GM11168 (cell line): ENCODE results near the gene TBC1D24.

Experiments
- in situ Hi-C: fragments of 300-500 bp; cut with MboI; formaldehyde crosslinking; loops from one replicate; pipeline ENCODE4 v1.12.0; 2022; ENCODE audit warnings: low sequenced_read_pairs; ENCODE audit not compliant: unreplicated experiment

The TBC1D24 gene

DNA sequence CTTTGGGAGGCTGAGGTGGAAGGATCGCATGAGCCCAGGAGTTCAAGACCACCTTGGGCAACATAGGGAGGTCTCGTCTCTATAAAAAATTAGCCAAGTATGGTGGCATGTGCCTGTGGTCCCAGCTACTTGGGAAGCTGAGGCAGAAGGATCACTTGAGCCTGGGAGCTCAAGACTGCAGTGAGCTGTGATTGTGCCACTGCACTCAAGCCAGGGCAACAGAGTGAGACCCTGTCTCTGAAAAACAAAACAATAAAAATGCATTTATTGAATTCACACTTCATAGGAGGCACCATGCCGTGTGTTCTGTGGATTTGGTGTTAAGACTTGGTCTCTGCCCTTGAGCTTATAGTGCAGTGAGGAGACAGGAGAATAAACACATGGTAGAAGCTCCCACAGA is 2.4 kb downstream of the TBC1D24 start:
- in situ Hi-C loops = loop anchor here (25.0 kb wide), 2 partner anchors 140 to 465 kb away; partner anchors contain the start of genes ABCA3, NPW and ZNF598

DNA sequence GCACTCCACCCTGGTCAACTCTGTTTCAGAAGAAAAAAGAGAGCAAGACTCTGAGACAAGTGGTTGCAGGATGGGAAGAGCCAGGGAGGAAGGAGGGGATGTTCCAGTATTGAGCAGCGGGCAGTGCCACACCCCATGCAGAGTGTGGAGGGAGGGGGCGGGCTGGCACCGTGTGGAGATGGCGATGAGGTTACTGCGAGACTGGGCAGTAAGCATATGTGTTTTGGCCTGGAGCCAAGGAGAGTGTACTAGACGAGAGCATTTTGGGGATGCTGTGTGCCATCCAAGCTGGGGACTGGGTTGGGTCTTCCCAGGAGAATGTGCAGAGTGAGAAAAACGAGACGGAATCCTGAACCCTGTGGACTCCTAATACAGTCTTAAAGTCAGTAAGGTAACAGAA is 3.4 kb downstream of the TBC1D24 start:
- in situ Hi-C loops = loop anchor here (25.0 kb wide), 2 partner anchors 141 to 466 kb away; partner anchors contain the start of genes ABCA3, NPW and ZNF598

DNA sequence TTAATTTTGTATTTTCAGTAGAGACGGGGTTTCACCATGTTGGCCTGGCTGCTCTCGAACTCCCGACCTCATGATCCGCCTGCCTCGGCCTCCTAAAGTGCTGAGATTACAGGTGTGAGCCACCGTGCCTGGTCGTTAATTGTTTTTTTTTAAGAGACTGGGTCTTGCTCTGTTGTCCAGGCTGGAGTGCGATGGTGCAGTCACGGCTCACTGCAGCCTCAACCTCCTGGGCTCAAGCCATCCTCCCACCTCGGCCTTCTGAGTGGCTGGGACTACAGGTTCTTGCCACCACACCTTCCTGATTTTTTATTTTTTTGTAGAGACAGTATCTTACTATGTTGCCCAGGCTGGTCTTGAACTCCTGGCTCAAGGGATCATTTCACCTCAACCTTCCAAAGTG is 5.1 kb downstream of the TBC1D24 start:
- in situ Hi-C loops = loop anchor here (10.0 to 25.0 kb wide), 3 partner anchors 45 to 468 kb away; partner anchors contain the start of genes ABCA3, NPW and ZNF598

DNA sequence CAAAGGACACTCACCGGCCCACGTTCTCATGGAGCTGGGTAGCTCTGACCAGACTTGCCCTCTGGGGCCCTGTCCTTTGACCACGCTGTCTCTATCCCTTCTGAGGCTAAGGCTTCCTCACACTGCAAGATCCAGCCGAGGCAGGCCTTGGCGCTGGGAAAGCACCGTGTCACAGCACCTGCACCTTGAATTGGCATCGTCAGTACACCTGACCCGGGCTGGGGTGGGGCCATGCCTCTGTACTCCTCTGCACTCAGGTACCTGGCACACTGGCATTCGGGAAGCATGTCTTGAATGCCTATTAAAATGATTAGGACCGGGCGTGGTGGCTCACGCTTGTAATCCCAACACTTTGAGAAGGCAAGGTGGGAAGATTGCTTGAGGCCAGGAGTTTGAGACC is 6.0 kb downstream of the TBC1D24 start:
- in situ Hi-C loops = loop anchor here (10.0 to 25.0 kb wide), 3 partner anchors 46 to 469 kb away; partner anchors contain the start of genes ABCA3, NPW and ZNF598

- in situ Hi-C loops = loop anchor here (10.0 to 25.0 kb wide), 3 partner anchors 47 to 469 kb away; partner anchors contain the start of genes ABCA3, NPW and ZNF598
Observed at GRCh38 chr16:2481676-2482075, 6.7 kb downstream of the TBC1D24 start.

DNA sequence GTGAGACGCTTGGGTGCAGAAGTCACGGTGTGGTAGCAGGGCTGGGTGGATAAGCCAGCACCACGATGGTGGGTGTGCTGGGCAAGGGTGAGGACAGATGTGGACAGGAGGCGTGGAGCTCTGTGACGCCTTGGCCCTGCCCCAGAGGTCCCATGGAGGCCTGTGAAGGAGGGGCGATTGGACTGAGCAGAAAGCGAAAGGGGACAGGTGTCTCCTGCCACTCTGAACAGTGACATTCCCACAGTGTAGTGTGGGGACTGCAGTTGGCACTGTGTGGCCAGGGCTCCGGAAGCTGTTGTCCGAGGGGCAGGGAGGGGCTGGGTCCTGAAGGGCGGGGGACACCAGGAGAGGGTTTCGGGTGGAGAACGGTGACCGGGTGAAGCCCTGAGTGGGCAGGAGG is 7.3 kb downstream of the TBC1D24 start:
- in situ Hi-C loops = loop anchor here (10.0 to 25.0 kb wide), 3 partner anchors 47 to 470 kb away; partner anchors contain the start of genes ABCA3, NPW and ZNF598

GRCh38 chr16:2482708-2483534 is 8.0 kb downstream of the TBC1D24 start:
- in situ Hi-C loops = loop anchor here (10.0 to 25.0 kb wide), 3 partner anchors 48 to 471 kb away; partner anchors contain the start of genes ABCA3, NPW and ZNF598

GRCh38 chr16:2483939-2484897 is 9.3 kb downstream of the TBC1D24 start:
- in situ Hi-C loops = loop anchor here (10.0 to 25.0 kb wide), 3 partner anchors 49 to 472 kb away; partner anchors contain the start of genes ABCA3, NPW and ZNF598

GRCh38 chr16:2484898-2485508 is 10.1 kb downstream of the TBC1D24 start:
- in situ Hi-C loops = loop anchor here (10.0 to 25.0 kb wide), 3 partner anchors 50 to 473 kb away; partner anchors contain the start of genes ABCA3, NPW and ZNF598

- in situ Hi-C loops = loop anchor here (10.0 to 25.0 kb wide), 3 partner anchors 51 to 474 kb away; partner anchors contain the start of genes ABCA3, NPW and ZNF598
Observed at GRCh38 chr16:2485811-2486507, 11.0 kb downstream of the TBC1D24 start.

GRCh38 chr16:2486645-2487516 is 12.0 kb downstream of the TBC1D24 start:
- in situ Hi-C loops = loop anchor here (10.0 to 25.0 kb wide), 3 partner anchors 52 to 475 kb away; partner anchors contain the start of genes ABCA3, NPW and ZNF598

DNA sequence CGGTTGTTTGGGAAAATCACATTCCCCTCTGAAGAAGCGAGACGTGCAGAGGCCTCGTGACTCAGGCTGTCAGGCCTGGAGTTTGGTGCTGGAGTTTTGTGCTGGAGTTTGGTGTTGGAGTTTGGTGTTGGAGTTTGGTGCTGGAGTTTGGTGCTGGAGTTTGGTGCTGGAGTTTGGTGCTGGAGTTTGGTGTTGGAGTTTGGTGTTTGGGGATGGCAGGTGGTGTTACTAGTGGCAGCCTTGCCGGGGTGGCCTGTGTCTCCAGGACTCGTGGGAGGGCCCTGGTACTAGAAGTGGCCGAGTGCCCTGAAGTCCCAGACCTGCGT is 12.6 kb downstream of the TBC1D24 start:
- in situ Hi-C loops = loop anchor here (10.0 to 25.0 kb wide), 3 partner anchors 53 to 475 kb away; partner anchors contain the start of genes ABCA3, NPW and ZNF598

- in situ Hi-C loops = loop anchor here (10.0 to 25.0 kb wide), 3 partner anchors 53 to 476 kb away; partner anchors contain the start of genes ABCA3, NPW and ZNF598
Observed at GRCh38 chr16:2487903-2488531, 13.1 kb downstream of the TBC1D24 start.

DNA sequence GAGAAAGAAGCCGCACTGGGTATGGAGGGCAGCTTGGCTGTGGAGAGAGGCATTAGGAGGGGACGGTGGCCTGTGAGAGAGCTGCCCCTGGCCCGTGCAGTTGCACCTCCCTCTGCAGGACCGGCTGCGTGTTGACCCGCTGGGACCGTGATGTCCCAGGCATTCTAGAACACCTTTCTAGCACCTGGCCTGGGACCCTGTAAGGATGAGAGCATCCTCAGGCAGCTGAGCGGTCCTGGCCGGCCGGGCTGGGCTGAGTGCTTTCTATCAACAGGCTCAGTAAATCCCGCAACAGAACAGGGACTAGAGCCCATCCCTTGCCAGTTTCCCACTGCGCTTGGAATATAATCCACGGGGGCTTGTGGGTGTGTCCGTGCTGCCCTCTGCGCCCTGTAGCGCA is 14.7 kb downstream of the TBC1D24 start:
- in situ Hi-C loops = loop anchor here (10.0 to 25.0 kb wide), 3 partner anchors 55 to 477 kb away; partner anchors contain the start of genes ABCA3, NPW and ZNF598

DNA sequence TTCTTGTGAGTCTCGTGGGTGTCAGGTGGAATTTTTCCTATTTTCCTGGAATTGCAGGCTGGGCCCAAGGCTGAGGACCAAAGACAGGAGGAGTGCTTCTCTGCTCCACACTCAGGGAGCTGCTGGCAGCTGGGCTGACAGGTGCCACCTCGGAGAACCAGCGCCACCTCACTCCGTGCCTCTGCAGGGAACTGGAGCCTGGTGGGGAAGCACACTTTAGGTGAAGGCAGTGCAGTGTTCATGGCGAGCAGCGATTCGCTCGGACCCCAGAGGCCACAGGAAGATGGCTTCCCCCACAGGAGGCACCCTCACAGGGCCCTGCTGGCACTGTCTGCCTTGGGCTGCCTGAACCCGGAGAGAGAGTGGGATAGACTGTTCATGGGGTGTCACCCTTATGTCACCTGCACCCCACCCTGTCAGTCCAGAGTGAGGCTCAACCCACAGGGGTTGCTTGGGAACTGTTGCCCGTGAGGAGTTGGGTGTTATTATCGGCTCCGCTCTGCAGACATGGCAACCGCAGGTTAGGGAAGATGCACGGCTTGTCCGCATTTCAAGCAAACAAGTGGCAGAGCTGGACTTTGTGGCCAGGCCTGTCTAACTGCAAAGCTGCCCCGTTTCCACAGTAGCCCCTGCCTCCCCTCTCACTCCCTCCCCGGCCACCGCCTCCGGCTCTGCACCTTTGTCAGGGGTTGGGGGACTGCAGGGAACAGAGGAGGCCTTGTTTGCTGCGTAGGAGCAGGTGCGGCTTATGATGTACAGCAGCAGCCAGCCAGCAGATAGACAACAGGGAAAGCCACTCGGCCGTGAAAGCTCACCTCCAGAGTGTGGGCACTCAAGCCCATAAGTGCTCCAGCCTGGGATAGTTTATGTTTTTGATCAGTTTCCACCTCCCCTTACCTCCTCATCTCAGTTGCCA is 15.5 kb downstream of the TBC1D24 start:
- in situ Hi-C loops = loop anchor here (25.0 kb wide), 2 partner anchors 153 to 478 kb away; partner anchors contain the start of genes ABCA3, NPW and ZNF598

DNA sequence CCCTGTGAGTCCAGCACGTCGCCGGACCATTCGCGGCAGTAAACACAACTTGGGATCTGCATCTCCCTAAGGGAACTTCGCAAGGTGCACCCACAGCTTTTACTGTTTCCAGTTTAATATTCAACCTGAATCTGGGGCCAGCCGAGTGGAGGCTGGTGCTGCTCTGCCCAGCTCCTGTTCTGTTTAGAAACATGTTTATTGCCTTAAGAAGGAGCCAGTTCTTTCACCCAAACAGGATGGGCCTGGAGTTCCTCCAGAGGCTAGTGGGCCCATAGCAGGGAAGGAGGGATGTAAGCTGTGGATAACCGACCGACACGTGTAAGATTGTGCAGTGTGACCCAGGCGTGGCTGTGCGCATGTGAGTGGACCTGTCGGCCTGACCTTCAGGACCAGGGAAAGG is 17.4 kb downstream of the TBC1D24 start:
- in situ Hi-C loops = loop anchor here (25.0 kb wide), 2 partner anchors 155 to 480 kb away; partner anchors contain the start of genes ABCA3, NPW and ZNF598
